CD4-positive, alpha-beta memory T cell (primary cell): ENCODE results near the gene TLCD3A. TPM values are rescaled to one million over a fixed set of nuclear protein-coding genes. Genes with fewer than 3 reads are reported as not detected.

Experiments used
- CTCF ChIA-PET: fragments of 350-600 bp; sonication (Branson Sonifier 250); formaldehyde crosslinking; loops from one replicate; lab custom pipeline; 2021; ENCODE audit warnings: inconsistent platforms; ENCODE audit not compliant: partially characterized antibody; lab: Charles Lee
- POLR2A ChIA-PET: fragments of 350-600 bp; sonication (Branson Sonifier 250); formaldehyde crosslinking; loops from one replicate; lab custom pipeline; 2021; ENCODE audit not compliant: partially characterized antibody; lab: Charles Lee
- DNase-seq, 5 donors: peaks; one replicate each; pipeline versions ENCODE4 v3.0.0 to v3.0.0-alpha.2; 2020 to 2022; ENCODE audit warnings: mixed read lengths in 1 of 5
- H3K27ac ChIP-seq: one replicate; pipeline ENCODE4 v1.7.0; 2013; ENCODE audit warnings: low read depth, low read length
- H3K27me3 ChIP-seq: 2 replicates; pipeline ENCODE4 v1.7.0; 2013; ENCODE audit warnings: mild to moderate bottlenecking, low read length, moderate library complexity; ENCODE audit not compliant: insufficient read depth
- H3K36me3 ChIP-seq: 2 replicates; pipeline ENCODE4 v1.7.0; 2013; ENCODE audit warnings: mild to moderate bottlenecking, low read length, moderate library complexity; ENCODE audit not compliant: insufficient read depth
- H3K4me1 ChIP-seq: 2 replicates; pipeline ENCODE4 v1.7.0; 2013; ENCODE audit warnings: mild to moderate bottlenecking, low read length, moderate library complexity; ENCODE audit not compliant: insufficient read depth
- H3K4me3 ChIP-seq, 2 donors: one replicate each; pipeline ENCODE4 v1.7.0; 2013; ENCODE audit warnings: low read length in 2 of 2, mild to moderate bottlenecking in 1 of 2
- H3K9me3 ChIP-seq, 2 donors: one replicate each; pipeline ENCODE4 v1.7.0; 2013; ENCODE audit warnings: low read length in 2 of 2, control low read depth in 1 of 2; ENCODE audit not compliant: control insufficient read depth in 1 of 2
- H3K27ac Mint-ChIP-seq, 7 donors: one replicate each; pipeline ENCODE4 v1.8.0; 2020 to 2021; ENCODE audit warnings: mixed read lengths in 7 of 7, mild to moderate bottlenecking in 6 of 7, inconsistent platforms in 3 of 7, moderate library complexity in 3 of 7
- H3K27me3 Mint-ChIP-seq, 2 donors: one replicate each; pipeline ENCODE4 v1.8.0; 2020 to 2021; ENCODE audit warnings: mixed read lengths in 2 of 2
- H3K36me3 Mint-ChIP-seq, 2 donors: one replicate each; pipeline ENCODE4 v1.8.0; 2020 to 2021; ENCODE audit warnings: mixed read lengths in 2 of 2, inconsistent platforms in 1 of 2, mild to moderate bottlenecking in 1 of 2
- H3K4me1 Mint-ChIP-seq, 4 donors: one replicate each; pipeline ENCODE4 v1.8.0; 2020 to 2021; ENCODE audit warnings: mixed read lengths in 4 of 4, mild to moderate bottlenecking in 1 of 4
- H3K4me3 Mint-ChIP-seq, 8 donors: one replicate each; pipeline ENCODE4 v1.8.0; 2020 to 2021; ENCODE audit warnings: mixed read lengths in 8 of 8, mild to moderate bottlenecking in 7 of 8, moderate library complexity in 6 of 8, inconsistent platforms in 3 of 8
- H3K9me3 Mint-ChIP-seq, 8 donors: one replicate each; pipeline ENCODE4 v1.8.0; 2020 to 2021; ENCODE audit warnings: mixed read lengths in 8 of 8, mild to moderate bottlenecking in 5 of 8, inconsistent platforms in 3 of 8, moderate library complexity in 1 of 8
- intact Hi-C: fragments of 100-400 bp; cut with micrococcal nuclease; formaldehyde crosslinking; loops from one replicate; pipeline ENCODE4 v1.15.1; 2023
- polyA plus RNA-seq, 2 donors: library from polyadenylated mRNA; unstranded; fragments of 300-500 nt; fragmentation: Illumina TruSeq; gene quantifications; one replicate each; pipeline ENCODE4 v1.2.3, GENCODE V29; 2021
- total RNA-seq, 2 experiments: library from RNA; stranded (reverse); gene quantifications; one replicate each; pipeline ENCODE4 v1.2.3, GENCODE V29; 2021

TLCD3A gene
- total RNA-seq, result under 1 TPM; 0.42 to 0.55 TPM
- polyA plus RNA-seq, result under 1 TPM in 1 of 2 donors, not detected in 1; 0.47 TPM

GRCh38 chr17:732067-732901 lies at the start of gene TLCD3A:
TSS of gene TLCD3A (plus strand) at chr17:732596. CDS start at chr17:732648, 52 bp downstream.
- Mint-ChIP-seq H3K36me3 (no peaks in the 10 kb centered on the region), H3K4me1 (peaks cover 0 to 11% (median 5%) of the 10 kb centered on the region in 4 donors), H3K27me3 (peaks cover 0 to 4% of the 10 kb centered on the region in 2 donors), H3K9me3 (peaks cover 0 to 1% (median 0%) of the 10 kb centered on the region in 8 donors), H3K27ac (peak within 1 kb of the TSS in 4 of 7 donors; percentile 6 to 71 (median 46)), H3K4me3 (peak within 1 kb of the TSS; percentile 79 to 86 (median 80))
- Histone ChIP-seq H3K9me3 (no peaks in the 10 kb centered on the region), H3K4me1 (peaks cover 5% of the 10 kb centered on the region), H3K4me3 (peak within 1 kb of the TSS in 1 of 2 donors; percentile 46), H3K27me3 (no peaks in the 10 kb centered on the region), H3K27ac (no peak within 1 kb of the TSS), H3K36me3 (no peaks in the 10 kb centered on the region)
- ChIA-PET POLR2A (interaction anchor here (1.0 kb wide), 1 partner anchor 20 kb away, joined by 5 read pairs; no protein-coding TSS in a partner anchor), CTCF (interaction anchor here (1.2 kb wide), 1 partner anchor 23 kb away, joined by 5 read pairs; no protein-coding TSS in a partner anchor)
- DNase-seq, result peak; percentile 34 to 58 (median 39)
- intact Hi-C loops, result loop anchor here (2.0 kb wide), 1 partner anchor 21 kb away; the partner anchor contains the start of gene GEMIN4

DNA sequence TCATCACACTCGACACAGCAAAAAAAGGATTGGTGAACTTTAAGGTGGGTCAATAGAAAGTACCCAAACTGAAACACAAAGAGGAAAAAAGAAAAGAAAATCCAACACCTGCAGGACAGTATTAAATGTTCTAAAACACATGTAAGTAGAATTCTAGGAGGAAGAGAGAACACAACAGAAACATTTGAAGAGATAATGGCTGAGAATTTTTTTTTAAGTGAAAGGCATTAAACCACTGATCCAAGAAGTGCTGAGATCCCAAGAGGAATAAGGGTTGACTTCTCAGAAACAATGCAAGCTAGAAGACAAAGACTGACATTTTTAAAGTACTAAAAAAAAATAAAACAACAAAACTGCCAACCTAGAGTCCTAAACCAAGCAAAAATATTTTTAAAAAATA lies 49.4 kb upstream of the TLCD3A start:
- no peak overlapping the region for H3K4me3 ChIP-seq
- no peak for DNase-seq
- CTCF ChIA-PET, result interaction anchor here (1.1 to 1.3 kb wide), 2 partner anchors 17 kb away, joined by 3 to 6 read pairs; no protein-coding TSS in a partner anchor
- H3K4me1 Mint-ChIP-seq, result peaks cover 17 to 25% (median 19%) of the 10 kb centered on the region in 4 donors
- peaks cover 3 to 31% of the 10 kb centered on the region in 2 donors for H3K36me3 Mint-ChIP-seq
- no peak overlapping the region for H3K27ac ChIP-seq
- no peaks in the 10 kb centered on the region for H3K27me3 ChIP-seq
- no peaks in the 10 kb centered on the region for H3K36me3 ChIP-seq
- H3K27ac Mint-ChIP-seq, result peak overlapping the region in 3 of 7 donors; percentile 9 to 54 (median 39)
- H3K9me3 Mint-ChIP-seq, result no peaks in the 10 kb centered on the region
- intact Hi-C loops, result no loop called here
- H3K4me1 ChIP-seq, result peaks cover 12% of the 10 kb centered on the region
- no peaks in the 10 kb centered on the region for H3K9me3 ChIP-seq
- POLR2A ChIA-PET, result no interaction called here
- no peaks in the 10 kb centered on the region for H3K27me3 Mint-ChIP-seq
- peak overlapping the region in 1 of 8 donors; percentile 19 for H3K4me3 Mint-ChIP-seq

DNA sequence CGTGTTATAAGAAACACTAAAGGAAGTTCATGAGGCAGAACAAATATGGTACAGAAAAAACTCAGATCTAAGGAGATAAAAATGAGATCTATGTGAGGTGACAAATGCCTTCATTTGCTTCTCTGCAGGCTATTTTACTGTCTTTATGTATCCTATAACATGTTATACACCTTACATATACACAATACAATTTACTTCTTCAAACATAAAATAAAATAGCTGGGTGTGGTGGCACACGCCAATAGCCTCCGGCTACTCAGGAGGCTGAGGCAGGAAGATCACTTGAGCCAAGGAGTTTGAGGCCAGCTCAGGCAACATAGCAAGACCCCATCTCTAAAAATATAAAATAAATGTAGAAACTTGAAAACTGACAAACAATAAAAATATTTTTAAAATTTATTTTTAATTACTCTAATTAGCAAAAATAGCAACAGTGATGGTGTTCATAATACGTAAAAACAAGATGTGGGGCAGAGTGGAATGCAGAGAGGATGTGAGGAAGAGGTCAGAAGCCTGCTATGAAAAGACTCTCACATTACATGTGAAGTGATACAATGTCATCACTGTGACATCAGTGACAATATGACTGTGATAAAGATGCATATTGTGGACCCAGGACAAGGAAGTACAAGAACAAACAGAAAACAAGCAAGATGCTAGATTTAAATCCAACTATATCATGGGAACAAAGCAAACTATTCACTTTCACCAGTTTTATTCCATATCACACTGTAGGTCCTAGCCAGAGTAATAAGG lies 48.7 kb upstream of the TLCD3A start:
- Histone ChIP-seq H3K27ac (no peak overlapping the region), H3K36me3 (no peaks in the 10 kb centered on the region), H3K9me3 (no peaks in the 10 kb centered on the region), H3K27me3 (no peaks in the 10 kb centered on the region), H3K4me1 (peaks cover 12% of the 10 kb centered on the region), H3K4me3 (no peak overlapping the region)
- Mint-ChIP-seq H3K27me3 (no peaks in the 10 kb centered on the region), H3K9me3 (no peaks in the 10 kb centered on the region), H3K4me3 (no peak overlapping the region), H3K4me1 (peaks cover 17 to 25% (median 20%) of the 10 kb centered on the region in 4 donors), H3K27ac (peak overlapping the region in 1 of 7 donors; percentile 6), H3K36me3 (peaks cover 5 to 35% of the 10 kb centered on the region in 2 donors)
- ChIA-PET POLR2A (no interaction called here), CTCF (interaction anchor here (1.1 kb wide), 1 partner anchor 17 kb away, joined by 3 read pairs; no protein-coding TSS in a partner anchor)
- intact Hi-C loops, result no loop called here
- no peak for DNase-seq

DNA sequence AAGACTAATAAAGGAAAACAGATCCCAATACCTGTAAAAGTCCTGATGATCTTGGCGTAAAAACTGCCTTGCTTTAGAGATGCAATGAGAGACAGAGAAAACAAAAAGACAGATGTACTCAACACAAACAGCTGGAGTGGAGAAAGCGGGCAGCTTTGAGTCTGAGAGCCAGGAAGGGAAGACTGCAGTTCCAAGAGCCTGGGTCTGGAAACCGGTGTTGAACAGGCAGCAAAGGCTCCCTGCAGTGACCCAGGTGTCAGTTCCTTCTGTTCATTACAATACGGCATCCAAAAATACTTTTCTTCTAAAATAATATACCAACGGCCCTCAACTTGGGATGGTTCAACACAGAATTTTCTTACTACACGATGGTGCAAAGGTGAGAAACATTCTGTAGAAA lies 47.4 kb upstream of the TLCD3A start:
- H3K27me3 Mint-ChIP-seq, result no peaks in the 10 kb centered on the region
- no peak for DNase-seq
- ChIA-PET CTCF (interaction anchor here (1.1 to 3.9 kb wide), 3 partner anchors 10 to 273 kb away, joined by 4 to 22 read pairs (median 4); no protein-coding TSS in a partner anchor), POLR2A (no interaction called here)
- peaks cover 14 to 39% of the 10 kb centered on the region in 2 donors for H3K36me3 Mint-ChIP-seq
- H3K9me3 ChIP-seq, result no peaks in the 10 kb centered on the region
- peaks cover 12% of the 10 kb centered on the region for H3K4me1 ChIP-seq
- peak overlapping the region in 1 of 7 donors; percentile 63 for H3K27ac Mint-ChIP-seq
- no peaks in the 10 kb centered on the region for H3K27me3 ChIP-seq
- H3K9me3 Mint-ChIP-seq, result no peaks in the 10 kb centered on the region
- H3K4me1 Mint-ChIP-seq, result peaks cover 15 to 25% (median 20%) of the 10 kb centered on the region in 4 donors
- no peak overlapping the region for H3K27ac ChIP-seq
- peaks cover 3% of the 10 kb centered on the region for H3K36me3 ChIP-seq
- no peak overlapping the region for H3K4me3 Mint-ChIP-seq
- no peak overlapping the region for H3K4me3 ChIP-seq
- intact Hi-C loops, result no loop called here

- intact Hi-C loops, result no loop called here
- no peaks in the 10 kb centered on the region for H3K4me1 ChIP-seq
- peaks cover 28% of the 10 kb centered on the region for H3K36me3 ChIP-seq
- peak in 2 of 5 donors; percentile 5 to 6 for DNase-seq
- H3K27me3 Mint-ChIP-seq, result no peaks in the 10 kb centered on the region
- no peaks in the 10 kb centered on the region for H3K27me3 ChIP-seq
- peaks cover 0 to 6% (median 3%) of the 10 kb centered on the region in 4 donors for H3K4me1 Mint-ChIP-seq
- no peak overlapping the region for H3K4me3 ChIP-seq
- H3K27ac ChIP-seq, result no peak overlapping the region
- H3K9me3 ChIP-seq, result no peaks in the 10 kb centered on the region
- ChIA-PET CTCF (interaction anchor here (1.0 to 3.9 kb wide), 3 partner anchors 12 to 276 kb away, joined by 4 to 22 read pairs (median 5); no protein-coding TSS in a partner anchor), POLR2A (interaction anchor here (0.8 kb wide), 1 partner anchor 276 kb away, joined by 3 read pairs; no protein-coding TSS in a partner anchor)
- peak overlapping the region in 3 of 7 donors; percentile 48 to 79 (median 69) for H3K27ac Mint-ChIP-seq
- no peak overlapping the region for H3K4me3 Mint-ChIP-seq
- peaks cover 26 to 58% of the 10 kb centered on the region in 2 donors for H3K36me3 Mint-ChIP-seq
- H3K9me3 Mint-ChIP-seq, result no peaks in the 10 kb centered on the region
Measured at GRCh38 chr17:688100-688989, 44.1 kb upstream of the TLCD3A start.

GRCh38 chr17:689556-690275 lies 42.7 kb upstream of the TLCD3A start:
- no peak overlapping the region for H3K4me3 Mint-ChIP-seq
- ChIA-PET CTCF (interaction anchor here (1.0 to 2.4 kb wide), 2 partner anchors 10 to 277 kb away, joined by 4 to 13 read pairs; no protein-coding TSS in a partner anchor), POLR2A (no interaction called here)
- H3K27me3 ChIP-seq, result no peaks in the 10 kb centered on the region
- intact Hi-C loops, result no loop called here
- no peak for DNase-seq
- H3K27ac Mint-ChIP-seq, result no peak overlapping the region
- H3K9me3 ChIP-seq, result no peaks in the 10 kb centered on the region
- H3K4me1 ChIP-seq, result no peaks in the 10 kb centered on the region
- no peaks in the 10 kb centered on the region for H3K9me3 Mint-ChIP-seq
- peaks cover 27 to 65% of the 10 kb centered on the region in 2 donors for H3K36me3 Mint-ChIP-seq
- no peak overlapping the region for H3K27ac ChIP-seq
- H3K27me3 Mint-ChIP-seq, result no peaks in the 10 kb centered on the region
- no peak overlapping the region for H3K4me3 ChIP-seq
- peaks cover 36% of the 10 kb centered on the region for H3K36me3 ChIP-seq
- peaks cover 0 to 3% (median under 1%) of the 10 kb centered on the region in 4 donors for H3K4me1 Mint-ChIP-seq
